ENCODE data around the gene FNBP1.

FNBP1 gene

DNA sequence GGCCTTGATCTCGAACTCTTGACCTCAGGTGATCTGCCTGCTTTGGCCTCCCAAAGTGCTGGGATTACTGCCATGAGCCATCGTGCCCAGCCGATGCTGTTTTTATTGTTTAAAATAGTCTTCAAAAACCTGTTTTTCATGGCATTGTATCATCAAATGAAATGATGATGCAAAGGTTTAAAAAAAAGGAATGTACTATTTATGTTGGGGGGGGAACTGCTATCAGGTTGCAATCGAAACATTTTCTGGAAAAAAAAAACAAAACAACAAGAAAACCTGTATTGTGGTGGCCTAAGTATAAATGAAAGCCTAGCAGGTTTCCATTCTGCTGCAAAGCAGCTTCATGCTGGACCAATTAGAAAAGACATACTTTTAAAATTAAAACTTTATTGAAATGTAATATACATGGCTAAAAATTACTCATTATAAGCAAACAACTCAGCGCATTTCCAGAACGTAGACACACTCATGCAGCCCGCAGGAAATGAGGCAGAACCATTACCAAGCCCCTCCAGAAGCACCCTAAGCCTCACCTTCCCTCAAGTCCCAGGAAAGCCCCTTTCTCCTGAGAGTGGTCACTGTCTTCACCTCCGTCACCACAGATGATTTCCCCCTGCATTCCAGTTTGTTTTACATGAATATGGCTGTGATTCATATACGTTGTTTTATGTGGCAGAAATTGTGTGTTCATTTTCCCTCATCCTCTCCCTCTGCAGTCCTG lies 29.7 kb upstream of the FNBP1 start:
- TF ChIP-seq, protein P1, sequence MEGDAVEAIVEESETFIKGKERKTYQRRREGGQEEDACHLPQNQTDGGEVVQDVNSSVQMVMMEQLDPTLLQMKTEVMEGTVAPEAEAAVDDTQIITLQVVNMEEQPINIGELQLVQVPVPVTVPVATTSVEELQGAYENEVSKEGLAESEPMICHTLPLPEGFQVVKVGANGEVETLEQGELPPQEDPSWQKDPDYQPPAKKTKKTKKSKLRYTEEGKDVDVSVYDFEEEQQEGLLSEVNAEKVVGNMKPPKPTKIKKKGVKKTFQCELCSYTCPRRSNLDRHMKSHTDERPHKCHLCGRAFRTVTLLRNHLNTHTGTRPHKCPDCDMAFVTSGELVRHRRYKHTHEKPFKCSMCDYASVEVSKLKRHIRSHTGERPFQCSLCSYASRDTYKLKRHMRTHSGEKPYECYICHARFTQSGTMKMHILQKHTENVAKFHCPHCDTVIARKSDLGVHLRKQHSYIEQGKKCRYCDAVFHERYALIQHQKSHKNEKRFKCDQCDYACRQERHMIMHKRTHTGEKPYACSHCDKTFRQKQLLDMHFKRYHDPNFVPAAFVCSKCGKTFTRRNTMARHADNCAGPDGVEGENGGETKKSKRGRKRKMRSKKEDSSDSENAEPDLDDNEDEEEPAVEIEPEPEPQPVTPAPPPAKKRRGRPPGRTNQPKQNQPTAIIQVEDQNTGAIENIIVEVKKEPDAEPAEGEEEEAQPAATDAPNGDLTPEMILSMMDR (IDR thresholded peaks at IDR 0.05; ENCODE audit: insufficient read depth, missing control alignments) = no peak
- no peak for DNase-seq (ENCODE audit: insufficient read length, low spot score)
- no peak for FAIRE-seq

DNA sequence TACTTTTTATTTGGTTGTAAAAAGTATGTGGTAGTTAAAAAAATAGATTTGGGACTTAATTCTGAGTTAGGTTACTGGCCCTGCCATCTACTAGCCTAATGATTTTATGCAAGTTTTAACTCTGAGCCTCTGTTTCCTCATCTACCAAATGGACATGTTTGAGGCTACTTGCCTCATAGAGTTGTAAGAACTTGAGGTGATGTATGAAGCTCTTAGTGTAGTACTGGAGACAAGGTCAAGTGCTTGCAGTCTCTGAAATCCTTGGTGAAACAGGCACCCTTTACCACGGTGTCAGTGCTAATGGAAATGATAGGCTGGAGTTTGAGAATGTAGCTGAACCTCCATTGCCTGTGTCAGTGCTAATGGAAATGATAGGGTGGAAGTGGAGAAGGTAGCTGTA lies 26.1 kb upstream of the FNBP1 start:
- DNase-seq (ENCODE audit: insufficient read length, low spot score) = no peak
- no peak for FAIRE-seq
- TF ChIP-seq, protein P1 (IDR thresholded peaks at IDR 0.05; ENCODE audit: insufficient read depth, missing control alignments) = no peak

DNA sequence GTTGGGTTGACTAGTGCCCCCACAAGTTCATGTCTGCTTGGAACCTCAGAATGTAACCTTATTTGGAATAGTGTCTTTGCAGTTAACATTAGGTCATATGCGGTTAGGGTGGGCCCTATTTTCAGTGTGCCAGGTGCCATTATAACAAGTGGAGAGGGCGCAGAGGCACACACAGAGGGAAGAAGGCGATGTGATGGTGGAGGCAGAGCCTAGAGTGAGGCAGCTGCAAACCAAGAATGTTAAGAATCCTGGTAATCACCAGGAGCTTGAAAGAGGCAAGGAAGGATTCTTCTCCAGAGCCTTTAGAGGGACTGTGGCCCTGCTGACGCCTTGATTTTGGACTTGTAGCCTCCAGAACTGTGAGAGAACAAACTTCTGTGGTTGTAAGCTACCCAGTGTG lies 21.6 kb upstream of the FNBP1 start:
- FAIRE-seq (no peak), DNase-seq (ENCODE audit: insufficient read length, low spot score) (no peak)
- TF ChIP-seq, protein P1 (IDR thresholded peaks at IDR 0.05; ENCODE audit: insufficient read depth, missing control alignments) = no peak

DNA sequence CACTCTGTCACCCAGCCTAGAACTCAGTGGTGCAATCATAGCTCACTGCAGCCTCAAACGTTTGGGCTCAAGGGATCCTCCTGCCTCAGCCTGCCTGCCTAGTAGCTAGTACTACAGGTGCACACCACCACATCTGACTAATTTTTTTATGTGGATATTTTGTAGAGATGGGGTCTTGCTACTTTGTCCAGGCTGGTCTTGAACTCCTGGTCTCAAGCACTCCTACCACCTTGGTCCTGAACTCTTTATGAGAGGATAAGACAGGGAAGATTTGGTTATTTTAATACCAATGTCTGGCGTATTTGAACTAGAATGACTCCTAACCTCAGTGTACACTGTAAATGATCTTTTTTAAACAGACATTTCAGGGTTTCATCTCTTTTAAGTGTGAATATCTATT lies 19.8 kb upstream of the FNBP1 start:
- TF ChIP-seq, protein P1 (IDR thresholded peaks at IDR 0.05; ENCODE audit: insufficient read depth, missing control alignments) = no peak
- DNase-seq (ENCODE audit: insufficient read length, low spot score) (no peak), FAIRE-seq (no peak)

DNA sequence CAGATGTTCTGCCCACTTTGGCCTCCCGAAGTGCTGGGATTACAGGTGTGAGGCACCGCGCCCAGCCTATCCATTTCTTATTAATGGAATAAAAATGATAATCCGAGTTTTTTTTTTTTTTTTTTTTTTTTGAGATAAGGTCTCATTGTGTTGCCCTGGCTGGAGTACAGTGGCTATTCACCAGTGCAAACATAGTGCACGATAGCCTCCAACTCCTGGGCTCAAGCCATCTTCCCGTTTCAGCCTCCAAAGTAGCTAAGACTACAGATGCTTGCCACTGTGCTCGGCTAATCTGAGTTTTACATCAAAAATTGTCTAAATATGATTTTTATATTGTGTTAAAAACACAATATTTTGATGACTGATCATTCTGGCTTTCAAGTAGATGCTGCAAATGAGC lies 17.3 kb upstream of the FNBP1 start:
- no peak for FAIRE-seq
- TF ChIP-seq, protein P1 (IDR thresholded peaks at IDR 0.05; ENCODE audit: insufficient read depth, missing control alignments) = no peak
- no peak for DNase-seq (ENCODE audit: insufficient read length, low spot score)

DNA sequence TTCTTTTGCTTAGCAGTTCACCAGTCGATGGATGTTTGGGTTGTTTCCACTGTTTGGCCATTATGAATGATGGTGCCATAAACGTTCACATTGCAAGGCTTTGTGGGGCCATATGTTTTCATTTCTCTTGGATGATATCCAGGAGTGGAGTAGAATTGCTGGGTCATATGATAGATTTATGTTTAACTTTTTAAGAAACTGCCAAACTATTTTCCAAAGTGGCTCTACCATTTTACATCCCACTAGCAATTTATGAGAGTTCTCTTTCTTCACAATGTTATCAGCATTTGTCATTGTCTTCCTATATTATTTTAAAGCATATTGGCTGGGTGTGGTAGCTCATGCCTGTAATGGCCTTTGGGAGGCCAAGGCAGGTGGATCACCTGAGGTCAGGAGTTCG lies 15.9 kb upstream of the FNBP1 start:
- DNase-seq (ENCODE audit: insufficient read length, low spot score) (no peak), FAIRE-seq (no peak)
- TF ChIP-seq, protein P1 (IDR thresholded peaks at IDR 0.05; ENCODE audit: insufficient read depth, missing control alignments) = no peak

DNA sequence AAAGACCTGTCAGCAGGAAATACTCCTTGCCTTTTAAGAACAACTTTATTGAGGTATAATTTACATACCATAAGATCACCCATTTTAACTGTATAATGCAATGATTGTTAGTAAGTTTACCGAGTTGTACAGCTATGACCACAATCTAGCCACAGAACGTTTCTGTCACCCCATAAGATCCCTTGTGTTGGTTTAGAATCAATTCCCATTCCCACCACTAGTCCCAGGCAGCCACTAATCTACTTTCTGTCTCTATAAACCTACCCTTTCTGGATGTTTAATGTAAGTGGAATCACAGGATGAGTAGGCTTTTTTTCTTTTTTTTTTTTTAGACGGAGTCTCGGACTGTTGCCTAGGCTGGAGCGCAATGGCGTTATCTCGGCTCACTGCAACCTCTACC lies 15.2 kb upstream of the FNBP1 start:
- no peak for FAIRE-seq
- TF ChIP-seq, protein P1 (IDR thresholded peaks at IDR 0.05; ENCODE audit: insufficient read depth, missing control alignments) = no peak
- DNase-seq (ENCODE audit: insufficient read length, low spot score) = no peak

Data from D721Med (cell line).